Loucy (cell line): Measurements from ENCODE around the gene PPIP5K2.

ENCODE experiments used
- H2AFZ ChIP-seq: fragments of 200-600 bp; sonication (generic); 2 replicates; pipeline ENCODE4 v1.6.0; 2016; ENCODE audit warnings: antibody characterized with exemption, mild to moderate bottlenecking, low read length, moderate library complexity
- H3F3A ChIP-seq: fragments of 200-600 bp; 2 replicates; pipeline ENCODE4 v1.6.0; 2016; ENCODE audit warnings: antibody characterized with exemption, low read depth, mild to moderate bottlenecking
- H3K27me3 ChIP-seq: fragments of 200-600 bp; sonication (generic); 2 replicates; pipeline ENCODE4 v1.6.1; 2014; ENCODE audit warnings: low read length, mild to moderate bottlenecking; ENCODE audit not compliant: insufficient read depth, poor library complexity, severe bottlenecking
- H3K36me3 ChIP-seq: fragments of 200-600 bp; sonication (generic); 2 replicates; pipeline ENCODE4 v1.6.1; 2016; ENCODE audit warnings: low read length; ENCODE audit not compliant: insufficient read depth
- H3K4me1 ChIP-seq: fragments of 200-600 bp; sonication (generic); 2 replicates; pipeline ENCODE4 v1.5.1; 2014; ENCODE audit warnings: low read length, mild to moderate bottlenecking; ENCODE audit not compliant: insufficient read depth, poor library complexity, severe bottlenecking
- H3K4me2 ChIP-seq: fragments of 200-600 bp; sonication (generic); 2 replicates; pipeline ENCODE4 v1.6.0; 2014; ENCODE audit warnings: antibody characterized with exemption, low read length, low read depth, mild to moderate bottlenecking; ENCODE audit not compliant: poor library complexity, severe bottlenecking
- H3K4me3 ChIP-seq: fragments of 200-600 bp; sonication (generic); 2 replicates; pipeline ENCODE4 v1.5.1; 2014; ENCODE audit warnings: low read length, mild to moderate bottlenecking, mixed read lengths; ENCODE audit not compliant: poor library complexity, severe bottlenecking
- H3K79me2 ChIP-seq: fragments of 200-600 bp; sonication (generic); 2 replicates; pipeline ENCODE4 v1.6.1; 2014; ENCODE audit warnings: low read length; ENCODE audit not compliant: insufficient read depth
- H3K9ac ChIP-seq: fragments of 200-600 bp; sonication (generic); 2 replicates; pipeline ENCODE4 v1.6.0; 2014; ENCODE audit warnings: mild to moderate bottlenecking, low read depth, low read length, moderate library complexity; ENCODE audit not compliant: poor library complexity, severe bottlenecking
- H3K9me2 ChIP-seq: fragments of 200-600 bp; sonication (generic); replicated peaks from 2 replicates; pipeline ENCODE4 v1.6.1; 2016; ENCODE audit warnings: low read depth, low read length, mixed read lengths
- H3K9me3 ChIP-seq: fragments of 200-600 bp; sonication (generic); 2 replicates; pipeline ENCODE4 v1.6.1; 2014; ENCODE audit warnings: mild to moderate bottlenecking, antibody characterized with exemption, low read length, low read depth; ENCODE audit not compliant: insufficient read depth
- H4K20me1 ChIP-seq: fragments of 200-600 bp; sonication (generic); 2 replicates; pipeline ENCODE4 v1.6.0; 2014; ENCODE audit warnings: antibody characterized with exemption, low read length, mild to moderate bottlenecking; ENCODE audit not compliant: insufficient read depth, poor library complexity, severe bottlenecking
- CTCF ChIP-seq: fragments of 200-600 bp; sonication (generic); conservative IDR thresholded peaks from 2 replicates; pipeline ENCODE4 v1.5.1; 2014; ENCODE audit warnings: mild to moderate bottlenecking, antibody characterized with exemption, low read length
- EZH2phosphoT487 ChIP-seq: fragments of 200-600 bp; IDR thresholded peaks from 2 replicates; pipeline ENCODE4 v1.6.1; 2018; ENCODE audit warnings: antibody characterized with exemption, mild to moderate bottlenecking, moderate library complexity, borderline replicate concordance

The PPIP5K2 gene

GRCh38 chr5:103205991-103206700 lies 86.0 kb downstream of the PPIP5K2 start:
- no peak overlapping the region for H3K4me3 ChIP-seq
- H3K4me2 ChIP-seq = no peak overlapping the region
- peaks cover 12% of the 10 kb centered on the region for H3K4me1 ChIP-seq
- H3K9me2 ChIP-seq = no peaks in the 10 kb centered on the region
- no peaks in the 10 kb centered on the region for H3K79me2 ChIP-seq
- H3K9ac ChIP-seq = no peak overlapping the region
- no peak for TF ChIP-seq EZH2phosphoT487
- no peak for TF ChIP-seq CTCF
- no peaks in the 10 kb centered on the region for H3F3A ChIP-seq
- no peaks in the 10 kb centered on the region for H3K27me3 ChIP-seq
- H3K36me3 ChIP-seq = no peaks in the 10 kb centered on the region
- no peaks in the 10 kb centered on the region for H3K9me3 ChIP-seq
- no peaks in the 10 kb centered on the region for H4K20me1 ChIP-seq
- no peak overlapping the region for H2AFZ ChIP-seq

GRCh38 chr5:103207011-103207410 lies 86.9 kb downstream of the PPIP5K2 start:
- H2AFZ ChIP-seq = no peak overlapping the region
- no peak overlapping the region for H3K9ac ChIP-seq
- no peak overlapping the region for H3K4me3 ChIP-seq
- no peaks in the 10 kb centered on the region for H3F3A ChIP-seq
- H3K9me3 ChIP-seq = no peaks in the 10 kb centered on the region
- no peaks in the 10 kb centered on the region for H3K36me3 ChIP-seq
- TF ChIP-seq CTCF (no peak), EZH2phosphoT487 (no peak)
- peaks cover 20% of the 10 kb centered on the region for H3K4me1 ChIP-seq
- no peaks in the 10 kb centered on the region for H3K9me2 ChIP-seq
- H3K79me2 ChIP-seq = no peaks in the 10 kb centered on the region
- H3K27me3 ChIP-seq = no peaks in the 10 kb centered on the region
- H4K20me1 ChIP-seq = no peaks in the 10 kb centered on the region
- H3K4me2 ChIP-seq = no peak overlapping the region

GRCh38 chr5:103207653-103208052 lies 87.6 kb downstream of the PPIP5K2 start:
- no peaks in the 10 kb centered on the region for H3K27me3 ChIP-seq
- no peak overlapping the region for H2AFZ ChIP-seq
- TF ChIP-seq CTCF = no peak
- TF ChIP-seq EZH2phosphoT487 = no peak
- H3K36me3 ChIP-seq = no peaks in the 10 kb centered on the region
- no peaks in the 10 kb centered on the region for H3K9me2 ChIP-seq
- no peaks in the 10 kb centered on the region for H4K20me1 ChIP-seq
- H3K4me3 ChIP-seq = no peak overlapping the region
- no peaks in the 10 kb centered on the region for H3K9me3 ChIP-seq
- H3K9ac ChIP-seq = no peak overlapping the region
- no peaks in the 10 kb centered on the region for H3F3A ChIP-seq
- H3K79me2 ChIP-seq = no peaks in the 10 kb centered on the region
- H3K4me1 ChIP-seq = peaks cover 23% of the 10 kb centered on the region
- H3K4me2 ChIP-seq = no peak overlapping the region
